Keratinocyte (primary cell): ENCODE measurements around the gene XIRP2. TPM values are rescaled to one million over a fixed set of nuclear protein-coding genes. Genes with fewer than 3 reads are reported as not detected.

ENCODE experiments used
- DNase-seq: peaks from one replicate; pipeline ENCODE4 v3.0.0-alpha.2; 2011; ENCODE audit warnings: low read depth, missing footprints, low spot score
- FAIRE-seq: peaks from 2 replicates; lab custom pipeline; 2011; peaks lifted over from hg19 to GRCh38; lab: Jason Lieb, UNC
- H2AFZ ChIP-seq: 2 replicates; pipeline ENCODE4 v1.6.0; 2012; ENCODE audit warnings: low read length, control low read depth, inconsistent platforms; ENCODE audit not compliant: control insufficient read depth
- H3K27ac ChIP-seq: 2 replicates; pipeline ENCODE4 v1.5.1; 2011; ENCODE audit warnings: low read length; ENCODE audit not compliant: control insufficient read depth, insufficient read depth
- H3K27me3 ChIP-seq: 3 replicates; pipeline ENCODE4 v1.6.0; 2011; ENCODE audit warnings: low read length; ENCODE audit not compliant: control insufficient read depth, insufficient read depth; ENCODE audit errors: extremely low read depth
- H3K36me3 ChIP-seq, 2 experiments: 2 replicates in 1 of 2; 3 replicates in 1 of 2; pipeline ENCODE4 v1.5.1; 2011; ENCODE audit warnings: low read length in 2 of 2, mild to moderate bottlenecking in 1 of 2; ENCODE audit not compliant: control insufficient read depth in 2 of 2, insufficient read depth in 2 of 2; ENCODE audit errors: extremely low read depth in 1 of 2
- H3K4me1 ChIP-seq: 3 replicates; pipeline ENCODE4 v1.5.1; 2011; ENCODE audit warnings: low read length; ENCODE audit not compliant: control insufficient read depth, insufficient read depth; ENCODE audit errors: extremely low read depth
- H3K4me2 ChIP-seq: 3 replicates; pipeline ENCODE4 v1.6.0; 2011; ENCODE audit warnings: low read depth, low read length; ENCODE audit not compliant: control insufficient read depth, insufficient read depth; ENCODE audit errors: extremely low read depth
- H3K4me3 ChIP-seq, 3 experiments: fragments of 200-600 bp in 1 of 3; sonication (generic) in 1 of 3; 2 replicates in 2 of 3; 3 replicates in 1 of 3; pipeline ENCODE4 v1.5.1; 2011 to 2016; ENCODE audit warnings: low read length in 3 of 3, mild to moderate bottlenecking in 3 of 3, control low read depth in 2 of 3, inconsistent platforms in 1 of 3, low read depth in 1 of 3, mixed read lengths in 1 of 3, mixed run types in 1 of 3, moderate library complexity in 1 of 3; ENCODE audit not compliant: control insufficient read depth in 2 of 3, insufficient read depth in 2 of 3; ENCODE audit errors: extremely low read depth in 1 of 3
- H3K79me2 ChIP-seq: 2 replicates; pipeline ENCODE4 v1.6.0; 2012; ENCODE audit warnings: low read length; ENCODE audit not compliant: control insufficient read depth, insufficient read depth
- H3K9ac ChIP-seq: 3 replicates; pipeline ENCODE4 v1.6.0; 2011; ENCODE audit warnings: low read length; ENCODE audit not compliant: control insufficient read depth, insufficient read depth; ENCODE audit errors: extremely low read depth
- H3K9me1 ChIP-seq: 3 replicates; pipeline ENCODE4 v1.6.0; 2011; ENCODE audit warnings: low read length; ENCODE audit not compliant: control insufficient read depth, insufficient read depth; ENCODE audit errors: extremely low read depth
- H3K9me3 ChIP-seq: 2 replicates; pipeline ENCODE4 v1.5.1; 2012; ENCODE audit warnings: low read depth, low read length; ENCODE audit not compliant: control insufficient read depth
- H4K20me1 ChIP-seq: 3 replicates; pipeline ENCODE4 v1.6.0; 2011; ENCODE audit warnings: low read length; ENCODE audit not compliant: control insufficient read depth, insufficient read depth; ENCODE audit errors: extremely low read depth
- CTCF ChIP-seq, 3 experiments: IDR thresholded peaks in 1 of 3; conservative IDR thresholded peaks in 1 of 3; optimal IDR thresholded peaks in 1 of 3; 2 replicates in 2 of 3; 3 replicates in 1 of 3; pipeline versions ENCODE3 to v1.5.1; 2011; ENCODE audit warnings: low read length in 3 of 3, mild to moderate bottlenecking in 3 of 3, moderate library complexity in 2 of 3, control low read depth in 1 of 3, inconsistent platforms in 1 of 3; ENCODE audit not compliant: insufficient read depth in 2 of 3; ENCODE audit errors: extremely low read depth in 1 of 3
- EZH2 ChIP-seq: IDR thresholded peaks from one replicate; pipeline ENCODE4 v1.6.1; 2012; ENCODE audit warnings: inconsistent platforms, mild to moderate bottlenecking, low read length, moderate library complexity
- dilution Hi-C: fragments of 300-500 bp; cut with MboI; formaldehyde crosslinking; loops from one replicate; pipeline ENCODE4 v1.7.0; 2020; ENCODE audit warnings: low sequenced_read_pairs; ENCODE audit not compliant: extremely low pct_ligation_motif_present
- polyA plus RNA-seq, 5 experiments: library from polyadenylated mRNA; depleted of rRNA in 3 of 5; stranded (reverse) in 3 of 5; stranded (forward) in 1 of 5; unstranded in 1 of 5; fragments of >200 nt; gene quantifications; 1 replicate in 1 of 5; 2 replicates in 3 of 5; 3 replicates in 1 of 5; pipeline versions ENCODE4 v1.2.1 to v1.2.3, GENCODE V29; 2011 to 2012; ENCODE audit warnings: missing spikeins in 2 of 5, low read depth in 1 of 5, low replicate concordance in 1 of 5

Gene XIRP2
- polyA plus RNA-seq, 1 donor (not counting 4 experiments of a cell fraction or from before 2014, with no cell fraction given): 0.01 TPM

GRCh38 chr2:166892397-166892796, 4.1 kb downstream of the XIRP2 start:
- Histone ChIP-seq H3K4me3 (no peak overlapping the region), H3K27me3 (no peaks in the 10 kb centered on the region), H3K27ac (no peak overlapping the region), H3K4me1 (no peaks in the 10 kb centered on the region), H3K36me3 (no peaks in the 10 kb centered on the region), H3K4me2 (no peak overlapping the region), H3K9me3 (no peaks in the 10 kb centered on the region), H3K9ac (no peak overlapping the region), H4K20me1 (no peaks in the 10 kb centered on the region), H2AFZ (no peak overlapping the region), H3K79me2 (no peaks in the 10 kb centered on the region), H3K9me1 (no peaks in the 10 kb centered on the region)
- TF ChIP-seq CTCF (optimal IDR thresholded peaks at IDR 0.05 in 1 of 3, IDR thresholded peaks at IDR 0.05 in 1 of 3, conservative IDR thresholded peaks at IDR 0.05 in 1 of 3; ENCODE audit: extremely low read depth in 1 of 3, insufficient read depth in 2 of 3, low read length in 3 of 3) (no peak), EZH2 (no peak)
- DNase-seq (no peak), FAIRE-seq (no peak)
- dilution Hi-C loops: no loop called here

GRCh38 chr2:166895243-166895642, 7.0 kb downstream of the XIRP2 start:
- Histone ChIP-seq H3K27me3 (no peaks in the 10 kb centered on the region), H3K36me3 (no peaks in the 10 kb centered on the region), H3K9ac (no peak overlapping the region), H3K4me3 (no peak overlapping the region), H4K20me1 (no peaks in the 10 kb centered on the region), H3K4me1 (no peaks in the 10 kb centered on the region), H3K27ac (no peak overlapping the region), H2AFZ (no peak overlapping the region), H3K79me2 (no peaks in the 10 kb centered on the region), H3K4me2 (no peak overlapping the region), H3K9me1 (no peaks in the 10 kb centered on the region), H3K9me3 (no peaks in the 10 kb centered on the region)
- no peak for FAIRE-seq
- dilution Hi-C loops: no loop called here
- TF ChIP-seq CTCF (optimal IDR thresholded peaks at IDR 0.05 in 1 of 3, IDR thresholded peaks at IDR 0.05 in 1 of 3, conservative IDR thresholded peaks at IDR 0.05 in 1 of 3; ENCODE audit: extremely low read depth in 1 of 3, insufficient read depth in 2 of 3, low read length in 3 of 3) (no peak), EZH2 (no peak)
- DNase-seq: no peak
